Measurements from ENCODE around the gene NUF2.

Gene NUF2

DNA sequence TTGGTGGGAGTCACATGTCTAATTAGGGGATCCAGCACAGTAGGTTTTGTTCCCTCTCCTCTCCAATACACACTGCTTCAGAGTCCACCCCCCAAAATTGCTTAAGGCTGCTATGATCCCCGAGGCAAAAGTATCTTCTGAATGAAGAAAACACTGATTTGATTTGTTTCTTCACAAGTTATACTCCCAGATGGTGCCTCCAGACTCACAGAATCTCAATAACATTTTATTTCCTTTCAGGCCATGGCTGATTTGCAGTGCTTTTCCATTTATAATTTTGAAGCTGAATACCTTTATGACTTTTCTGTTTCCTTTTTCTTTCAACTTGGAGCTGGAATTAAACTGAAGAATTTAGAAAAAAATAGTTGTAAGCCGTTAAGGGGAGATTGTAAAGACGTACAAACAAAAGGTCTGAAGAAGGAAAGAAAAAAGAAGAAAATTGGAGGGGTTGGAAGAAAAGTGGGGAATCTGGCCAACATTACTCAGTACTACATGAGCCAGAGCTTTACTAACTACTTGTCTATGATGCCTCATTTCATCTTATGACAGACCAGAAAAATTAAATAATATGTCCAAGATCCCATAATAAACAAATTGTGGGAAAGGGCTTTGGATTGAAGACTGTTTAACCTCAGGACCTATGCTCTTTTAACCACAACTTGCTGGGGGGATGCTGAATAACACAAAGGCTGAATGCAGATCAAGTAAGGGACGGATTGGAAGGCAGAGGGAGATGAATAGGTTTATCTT is 75.9 kb downstream of the NUF2 start:
- no peaks in the 10 kb centered on the region for H3K27me3 ChIP-seq (ENCODE audit: control insufficient read depth in 2 of 2, insufficient read depth in 2 of 2, low read length in 2 of 2)
- no peaks in the 10 kb centered on the region for H3K4me1 ChIP-seq (ENCODE audit: control insufficient read depth in 2 of 2, insufficient read depth in 2 of 2, low read length in 2 of 2)
- no peak overlapping the region for H3K9ac ChIP-seq (ENCODE audit: low read depth in 1 of 2, low read length in 2 of 2)
- no peaks in the 10 kb centered on the region for H3K9me3 ChIP-seq (ENCODE audit: control insufficient read depth in 2 of 2, low read length in 2 of 2)
- H3K36me3 ChIP-seq (ENCODE audit: control insufficient read depth in 2 of 2, insufficient read depth in 2 of 2, low read length in 2 of 2), result no peaks in the 10 kb centered on the region
- no peak overlapping the region for H3K27ac ChIP-seq (ENCODE audit: low read depth in 2 of 2, low read length in 2 of 2)
- no peak overlapping the region for H3K4me3 ChIP-seq (ENCODE audit: low read length in 2 of 2)

DNA sequence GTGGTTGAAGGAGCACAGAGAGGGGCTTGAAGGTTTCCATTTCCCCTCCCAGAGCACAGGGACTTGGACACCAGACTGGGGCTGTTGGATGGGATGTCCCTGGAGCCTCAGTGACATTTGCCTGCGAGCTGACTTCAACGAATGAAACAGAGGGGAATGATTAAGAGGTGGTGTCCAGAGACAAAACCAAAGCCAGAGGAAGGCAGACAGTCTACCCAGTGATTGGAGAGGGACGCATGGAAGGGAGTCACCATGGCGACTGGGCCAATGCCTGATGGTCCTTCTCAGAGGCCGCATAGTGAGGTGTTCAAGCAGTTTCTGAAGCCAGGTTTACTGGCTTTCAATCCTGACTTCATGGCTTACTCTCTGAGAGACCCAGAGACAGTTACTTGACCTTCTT is 77.2 kb downstream of the NUF2 start:
- no peak overlapping the region for H3K27ac ChIP-seq (ENCODE audit: low read depth in 2 of 2, low read length in 2 of 2)
- no peak overlapping the region for H3K9ac ChIP-seq (ENCODE audit: low read depth in 1 of 2, low read length in 2 of 2)
- H3K4me3 ChIP-seq (ENCODE audit: low read length in 2 of 2), result no peak overlapping the region
- no peaks in the 10 kb centered on the region for H3K27me3 ChIP-seq (ENCODE audit: control insufficient read depth in 2 of 2, insufficient read depth in 2 of 2, low read length in 2 of 2)
- H3K4me1 ChIP-seq (ENCODE audit: control insufficient read depth in 2 of 2, insufficient read depth in 2 of 2, low read length in 2 of 2), result no peaks in the 10 kb centered on the region
- H3K36me3 ChIP-seq (ENCODE audit: control insufficient read depth in 2 of 2, insufficient read depth in 2 of 2, low read length in 2 of 2), result no peaks in the 10 kb centered on the region
- no peaks in the 10 kb centered on the region for H3K9me3 ChIP-seq (ENCODE audit: control insufficient read depth in 2 of 2, low read length in 2 of 2)

DNA sequence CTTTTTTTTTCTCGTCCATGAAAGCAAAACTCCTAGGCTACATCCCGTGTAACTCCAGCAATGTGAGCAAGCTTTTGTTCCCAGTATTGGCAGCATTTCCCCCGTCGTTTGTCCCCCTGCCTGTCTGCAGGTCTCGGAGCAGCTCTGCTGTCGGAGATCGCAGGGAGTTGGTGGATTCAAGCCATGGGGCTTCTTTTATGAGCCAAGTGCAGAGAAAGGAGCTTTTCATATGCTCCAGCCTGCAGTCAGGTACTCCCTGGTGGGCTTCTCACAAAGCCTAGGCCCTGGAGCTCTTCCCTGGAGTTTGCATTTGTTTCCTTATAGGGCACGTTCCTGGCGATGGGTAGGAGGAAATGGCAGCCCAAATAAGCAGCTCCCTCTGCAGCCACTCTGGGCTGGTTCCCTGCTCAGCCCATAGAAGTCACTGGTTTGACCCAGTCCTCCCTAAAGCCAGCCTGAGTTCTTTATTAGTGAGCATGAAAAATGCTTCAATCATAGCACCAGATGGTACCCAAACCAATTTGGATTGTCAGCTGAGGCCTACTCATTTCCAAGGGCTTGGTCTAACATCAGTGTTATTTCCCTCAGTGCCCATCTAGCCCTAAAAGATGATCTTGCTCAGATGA is 78.3 kb downstream of the NUF2 start:
- Histone ChIP-seq H3K9ac (ENCODE audit: low read depth in 1 of 2, low read length in 2 of 2) (no peak overlapping the region), H3K27me3 (ENCODE audit: control insufficient read depth in 2 of 2, insufficient read depth in 2 of 2, low read length in 2 of 2) (no peaks in the 10 kb centered on the region), H3K36me3 (ENCODE audit: control insufficient read depth in 2 of 2, insufficient read depth in 2 of 2, low read length in 2 of 2) (no peaks in the 10 kb centered on the region), H3K27ac (ENCODE audit: low read depth in 2 of 2, low read length in 2 of 2) (no peak overlapping the region), H3K9me3 (ENCODE audit: control insufficient read depth in 2 of 2, low read length in 2 of 2) (no peaks in the 10 kb centered on the region), H3K4me3 (ENCODE audit: low read length in 2 of 2) (no peak overlapping the region), H3K4me1 (ENCODE audit: control insufficient read depth in 2 of 2, insufficient read depth in 2 of 2, low read length in 2 of 2) (no peaks in the 10 kb centered on the region)

DNA sequence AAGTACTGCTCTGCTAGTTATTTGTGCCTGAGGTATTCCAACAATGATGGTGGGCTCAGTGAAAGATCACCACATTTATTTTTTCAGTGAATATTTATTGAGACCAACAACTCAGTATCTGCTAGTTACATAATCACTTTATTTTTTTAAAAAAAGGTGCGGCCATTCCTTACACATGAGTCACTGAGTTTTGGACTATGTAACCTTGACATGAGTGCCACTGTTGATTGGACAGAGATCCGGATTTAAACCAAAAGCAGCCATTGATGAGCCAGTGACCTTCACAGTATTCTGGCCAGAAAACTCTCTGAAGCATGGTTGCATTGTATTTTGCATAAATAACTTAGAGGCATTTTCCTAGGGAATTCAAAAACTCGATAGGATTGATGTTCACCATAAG is 79.5 kb downstream of the NUF2 start:
- no peak overlapping the region for H3K9ac ChIP-seq (ENCODE audit: low read depth in 1 of 2, low read length in 2 of 2)
- no peaks in the 10 kb centered on the region for H3K9me3 ChIP-seq (ENCODE audit: control insufficient read depth in 2 of 2, low read length in 2 of 2)
- H3K4me1 ChIP-seq (ENCODE audit: control insufficient read depth in 2 of 2, insufficient read depth in 2 of 2, low read length in 2 of 2), result no peaks in the 10 kb centered on the region
- H3K4me3 ChIP-seq (ENCODE audit: low read length in 2 of 2), result no peak overlapping the region
- no peaks in the 10 kb centered on the region for H3K27me3 ChIP-seq (ENCODE audit: control insufficient read depth in 2 of 2, insufficient read depth in 2 of 2, low read length in 2 of 2)
- no peaks in the 10 kb centered on the region for H3K36me3 ChIP-seq (ENCODE audit: control insufficient read depth in 2 of 2, insufficient read depth in 2 of 2, low read length in 2 of 2)
- no peak overlapping the region for H3K27ac ChIP-seq (ENCODE audit: low read depth in 2 of 2, low read length in 2 of 2)

All from mucosa of rectum (tissue), 2 donors.